ENCODE measurements around the gene INSIG1. TPM values are rescaled to one million over a fixed set of nuclear protein-coding genes. Genes with fewer than 3 reads are reported as not detected.

INSIG1 gene
- polyA plus RNA-seq, 1 donor = 25.4 TPM

- no peak for DNase-seq
Measured at GRCh38 chr7:155300641-155301452, 3.2 kb downstream of the INSIG1 start.

- DNase-seq = no peak
Measured at GRCh38 chr7:155303039-155303593, 5.4 kb downstream of the INSIG1 start.

- no peak for DNase-seq
Measured at GRCh38 chr7:155303897-155304296, 6.2 kb downstream of the INSIG1 start.

- no peak for DNase-seq
Measured at GRCh38 chr7:155305231-155305904, 7.7 kb downstream of the INSIG1 start.

- no peak for DNase-seq
Measured at GRCh38 chr7:155306673-155307470, 9.2 kb downstream of the INSIG1 start.

- no peak for DNase-seq
Measured at GRCh38 chr7:155308330-155309020, 10.8 kb downstream of the INSIG1 start.

- DNase-seq = no peak
Measured at GRCh38 chr7:155309021-155309338, 11.3 kb downstream of the INSIG1 start.

GRCh38 chr7:155310425-155311114, 12.9 kb downstream of the INSIG1 start:
- DNase-seq = no peak

GRCh38 chr7:155311826-155312537, 14.3 kb downstream of the INSIG1 start:
- DNase-seq = no peak

GRCh38 chr7:155312633-155313032, 15.0 kb downstream of the INSIG1 start:
- no peak for DNase-seq

GRCh38 chr7:155313096-155313495, 15.4 kb downstream of the INSIG1 start:
- DNase-seq = no peak

GRCh38 chr7:155315977-155316376, 18.3 kb downstream of the INSIG1 start:
- DNase-seq = no peak

- DNase-seq = no peak
Measured at GRCh38 chr7:155316427-155317113, 18.9 kb downstream of the INSIG1 start.

GRCh38 chr7:155317114-155317434, 19.4 kb downstream of the INSIG1 start:
- no peak for DNase-seq

- no peak for DNase-seq
Measured at GRCh38 chr7:155318245-155318644, 20.6 kb downstream of the INSIG1 start.

- DNase-seq = no peak
Measured at GRCh38 chr7:155322530-155322929, 24.9 kb downstream of the INSIG1 start.

- no peak for DNase-seq
Measured at GRCh38 chr7:155323001-155323638, 25.4 kb downstream of the INSIG1 start.

GRCh38 chr7:155324012-155324917, 26.6 kb downstream of the INSIG1 start:
- no peak for DNase-seq

GRCh38 chr7:155324918-155325235, 27.2 kb downstream of the INSIG1 start:
- DNase-seq = no peak

All from left kidney (tissue), 2 donors.